GM19452 (cell line): ENCODE data around the gene FAM120C.

ENCODE experiments used
- ATAC-seq: cut with Tn5 transposase; IDR thresholded peaks from one replicate; pipeline ENCODE4 v1.9.1; 2021; ENCODE audit not compliant: unreplicated experiment

FAM120C gene

DNA sequence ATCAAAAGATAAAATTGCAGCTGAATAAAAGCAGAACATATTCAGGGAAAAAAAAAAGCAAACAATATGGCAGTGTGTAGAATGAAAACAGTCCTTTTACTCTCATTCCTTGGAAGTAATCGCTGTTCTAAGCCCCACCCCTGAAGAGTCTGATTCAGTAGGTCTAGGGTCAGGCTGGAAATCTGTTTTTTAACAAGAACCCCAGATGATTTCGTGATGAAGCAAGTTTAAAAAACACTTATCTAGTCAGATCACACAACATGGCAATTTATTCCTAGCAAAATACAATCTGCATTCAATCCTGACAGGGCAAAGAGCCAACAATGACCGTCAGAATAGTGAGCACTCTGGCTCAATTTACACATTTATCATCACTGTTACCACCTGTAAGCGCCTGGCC, 16.1 kb downstream of the FAM120C start:
- ATAC-seq = no peak

DNA sequence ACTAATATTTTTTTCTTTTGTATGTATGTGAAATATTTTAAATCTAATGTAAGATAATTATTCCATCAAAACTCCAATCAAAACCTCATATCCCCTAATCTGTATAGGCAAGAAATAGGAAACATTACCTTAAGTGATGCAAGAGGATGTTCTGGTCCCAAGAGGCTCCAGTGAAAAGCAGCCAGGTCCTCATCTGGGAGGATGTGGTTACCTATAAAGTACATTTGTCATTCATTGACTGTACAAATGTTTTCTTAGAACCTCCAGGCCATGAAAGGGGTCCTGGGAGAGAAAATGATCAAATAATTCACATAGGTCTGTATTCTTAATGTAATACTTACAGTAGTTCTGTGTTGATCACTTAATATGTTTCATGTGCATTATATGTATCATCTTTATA, 25.5 kb downstream of the FAM120C start:
- no peak for ATAC-seq

DNA sequence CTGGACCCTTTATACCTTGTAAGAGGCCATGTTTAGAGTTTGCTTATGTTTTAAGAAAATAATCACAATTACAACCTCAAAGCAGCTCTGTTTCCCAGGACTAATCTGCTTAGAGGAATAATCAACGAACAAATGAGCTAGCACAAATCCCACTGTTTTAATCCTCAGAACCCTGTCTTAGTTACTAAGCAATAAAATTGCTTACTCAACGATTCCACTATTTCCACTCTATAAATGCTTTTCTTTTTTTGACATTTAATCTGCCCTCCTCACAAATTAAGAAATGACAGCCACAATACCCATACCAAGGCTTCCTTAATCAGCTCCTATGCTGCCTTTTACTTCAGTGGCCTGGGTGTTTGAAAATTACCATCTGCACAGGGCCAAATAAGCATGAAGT, 48.8 kb downstream of the FAM120C start:
- ATAC-seq = no peak

DNA sequence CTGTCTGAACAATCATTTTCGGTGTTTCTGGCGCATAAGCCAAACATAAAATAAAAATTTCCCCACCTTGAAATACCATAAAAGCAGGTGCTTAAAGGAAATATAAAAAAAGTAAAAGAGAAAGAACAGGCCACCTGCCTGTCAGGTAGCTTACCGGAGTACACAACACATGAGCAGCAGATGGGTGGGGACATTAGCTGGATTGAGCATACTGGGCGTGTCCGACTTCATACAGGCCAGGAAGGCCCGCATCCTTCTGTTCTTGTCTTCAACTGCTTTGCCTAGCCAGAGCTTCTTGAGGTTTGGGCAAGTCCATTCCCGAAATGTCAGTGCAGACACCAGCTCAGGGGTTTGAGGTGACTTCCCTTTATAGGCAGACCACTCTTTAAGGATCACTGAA, 66.7 kb downstream of the FAM120C start:
- ATAC-seq = no peak

DNA sequence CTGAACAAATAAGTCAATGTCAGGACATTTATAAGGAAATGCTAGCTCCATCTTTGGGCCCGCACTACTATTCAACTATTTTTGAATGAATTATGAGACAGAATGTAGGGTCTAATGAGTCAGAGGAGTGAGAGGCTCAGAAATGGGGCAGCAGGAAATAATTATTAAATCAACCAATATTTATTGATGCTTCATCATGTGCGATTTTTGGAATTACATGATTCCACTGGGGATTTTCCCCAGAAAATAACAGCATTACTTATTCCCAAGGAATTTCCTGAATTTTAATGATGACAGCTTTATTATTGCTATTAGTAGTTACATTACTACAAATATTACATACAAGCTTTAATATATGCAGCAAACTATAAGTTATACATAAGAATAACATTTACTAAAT, 89.5 kb downstream of the FAM120C start:
- ATAC-seq = no peak

DNA sequence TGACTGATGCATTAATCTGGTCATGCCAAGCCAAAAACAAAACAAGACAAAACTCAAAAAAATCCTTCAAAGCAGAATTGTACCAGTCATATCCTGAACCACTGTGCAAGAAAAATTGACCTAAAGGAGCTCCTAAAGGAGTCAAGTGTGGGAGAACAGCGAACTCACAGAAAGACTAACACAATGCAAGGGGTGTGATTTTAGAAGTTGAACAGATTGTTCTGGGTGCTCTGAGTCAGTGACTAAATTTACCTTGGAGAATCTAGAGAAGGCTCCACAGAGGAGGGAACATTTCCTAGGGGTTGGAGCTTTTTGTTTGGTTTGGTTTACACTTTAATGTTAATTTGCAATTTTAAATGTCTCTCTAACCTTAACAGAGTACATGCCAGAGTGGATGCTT, 89.9 kb downstream of the FAM120C start:
- no peak for ATAC-seq

DNA sequence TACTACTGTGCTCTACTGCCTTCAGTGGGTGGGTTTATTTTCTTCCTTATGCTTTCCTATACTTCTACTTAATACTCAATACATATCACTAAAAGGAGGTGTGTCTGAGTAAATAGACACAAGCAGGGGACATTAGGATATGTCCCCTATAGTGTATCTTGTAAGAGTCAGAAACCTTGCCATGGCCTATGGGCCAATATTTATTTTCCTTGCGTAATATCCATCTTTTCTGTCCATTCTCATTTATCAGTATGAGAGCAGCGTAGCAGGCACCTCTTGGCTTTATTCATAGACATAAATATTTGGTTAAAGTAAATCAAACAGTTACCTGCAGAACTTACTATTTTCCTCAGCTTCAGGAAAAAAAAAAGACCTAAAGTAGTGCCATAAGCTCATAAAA, 92.2 kb downstream of the FAM120C start:
- no peak for ATAC-seq

DNA sequence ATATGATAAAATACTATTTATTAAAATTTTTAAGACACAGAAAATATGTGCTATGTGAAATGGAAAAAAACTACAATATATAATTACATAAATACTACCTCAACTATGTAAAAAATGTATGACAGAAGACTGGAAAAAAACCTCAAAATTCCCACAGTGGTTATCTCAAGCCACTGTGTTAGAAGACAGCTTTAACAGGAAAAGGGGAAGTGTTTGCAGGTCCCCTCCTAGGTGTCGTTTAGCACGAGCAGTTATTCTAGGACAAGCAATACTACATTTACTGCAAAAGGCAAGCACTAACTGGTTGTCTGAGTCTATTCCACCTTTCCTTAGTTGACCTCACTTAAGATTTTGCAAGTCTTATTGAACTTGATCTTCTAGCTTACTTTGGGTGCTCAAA, 93.9 kb downstream of the FAM120C start:
- ATAC-seq = no peak

DNA sequence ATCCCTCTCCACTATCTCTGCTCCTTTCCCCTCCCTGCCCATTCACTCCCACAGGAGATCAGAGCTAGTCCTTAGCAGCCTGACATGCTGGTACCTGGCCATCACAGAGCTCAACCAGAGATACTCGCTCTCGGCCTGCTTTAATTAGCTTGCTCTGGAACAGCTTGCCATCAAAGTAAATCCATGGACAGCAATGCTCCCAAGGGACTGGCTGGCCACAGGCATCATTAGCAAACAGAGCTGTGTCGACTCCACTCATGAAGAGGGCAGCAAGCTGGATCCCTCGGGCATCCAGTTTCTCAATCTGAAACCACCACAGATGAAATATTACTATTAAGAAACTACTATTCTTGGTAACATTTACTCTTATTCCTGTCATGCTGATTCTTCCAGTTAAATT, 95.4 kb downstream of the FAM120C start:
- ATAC-seq = no peak

DNA sequence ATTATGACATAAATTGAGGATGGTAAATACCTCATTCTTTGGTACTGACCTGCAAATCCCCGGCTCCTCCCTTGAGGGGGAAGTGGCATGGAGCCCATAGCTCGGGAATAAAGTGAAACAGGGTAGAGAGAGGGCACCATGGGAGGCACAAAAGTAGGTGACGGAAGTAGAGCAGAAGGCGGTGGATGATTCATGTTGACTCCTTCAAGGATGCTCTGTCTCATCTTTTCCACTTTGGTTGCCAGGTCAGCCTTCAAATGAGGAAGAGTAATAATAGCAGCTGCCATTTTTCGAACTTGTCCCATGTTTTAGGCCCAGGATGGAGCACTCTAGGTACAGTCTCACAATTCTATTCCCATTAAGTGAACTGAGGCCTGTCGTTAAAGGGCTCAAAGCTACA, 97.4 kb downstream of the FAM120C start:
- no peak for ATAC-seq

DNA sequence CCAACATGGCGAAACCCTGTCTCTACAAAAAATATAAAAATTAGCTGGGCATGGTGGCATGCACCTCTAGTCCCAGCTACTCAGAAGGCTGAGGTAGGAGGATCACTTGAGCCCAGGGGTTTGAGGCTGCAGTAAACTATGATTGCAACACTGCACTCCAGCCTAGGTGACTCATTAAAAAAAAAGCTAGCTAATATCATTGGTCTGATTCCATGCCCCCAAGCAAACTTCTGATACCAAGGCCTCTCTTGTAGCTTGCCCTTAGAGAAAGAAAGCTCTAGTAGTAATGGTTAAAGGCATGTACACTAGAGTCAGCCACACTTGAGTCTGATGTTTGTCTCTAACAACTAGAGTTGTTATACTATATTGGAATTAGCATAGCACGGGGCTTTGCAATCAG, 106.2 kb downstream of the FAM120C start:
- no peak for ATAC-seq

DNA sequence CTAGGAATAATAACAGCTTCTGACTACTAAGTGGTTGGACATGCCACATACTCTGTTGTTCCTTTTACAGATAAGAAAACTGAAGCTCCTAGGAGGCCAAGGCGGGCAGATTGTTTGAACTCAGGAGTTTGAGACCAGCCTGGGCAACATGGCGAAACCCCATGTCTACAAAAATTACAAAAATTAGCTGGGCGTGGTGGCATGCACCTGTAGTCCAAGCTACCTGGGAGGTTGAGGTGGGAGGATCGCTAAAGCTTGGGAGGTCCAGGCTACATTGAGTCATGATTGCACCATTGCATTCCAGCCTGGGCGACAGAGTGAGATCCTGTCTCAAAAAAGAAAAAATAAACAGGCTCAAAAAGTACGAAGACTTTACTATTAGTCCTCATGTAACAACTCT, 108.2 kb downstream of the FAM120C start:
- no peak for ATAC-seq

DNA sequence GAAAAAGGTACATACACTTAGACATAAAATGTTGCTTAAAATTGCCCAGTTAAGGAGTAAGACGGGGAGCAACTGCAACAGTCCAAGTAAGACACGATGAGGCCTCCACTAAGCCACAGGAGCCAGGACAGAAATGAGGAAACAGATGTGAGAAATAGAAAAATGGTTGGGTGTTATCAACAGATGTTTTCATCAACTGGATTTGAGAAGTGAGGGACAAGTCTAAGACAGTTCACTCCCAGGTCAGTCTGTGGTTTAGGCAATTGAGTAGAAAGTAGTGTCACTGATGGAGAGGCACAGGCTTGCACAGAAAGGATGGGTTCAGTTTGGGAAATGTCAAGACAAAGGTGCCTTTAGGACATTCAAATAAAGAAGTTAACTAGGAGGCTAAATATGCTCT, 115.3 kb downstream of the FAM120C start:
- no peak for ATAC-seq

DNA sequence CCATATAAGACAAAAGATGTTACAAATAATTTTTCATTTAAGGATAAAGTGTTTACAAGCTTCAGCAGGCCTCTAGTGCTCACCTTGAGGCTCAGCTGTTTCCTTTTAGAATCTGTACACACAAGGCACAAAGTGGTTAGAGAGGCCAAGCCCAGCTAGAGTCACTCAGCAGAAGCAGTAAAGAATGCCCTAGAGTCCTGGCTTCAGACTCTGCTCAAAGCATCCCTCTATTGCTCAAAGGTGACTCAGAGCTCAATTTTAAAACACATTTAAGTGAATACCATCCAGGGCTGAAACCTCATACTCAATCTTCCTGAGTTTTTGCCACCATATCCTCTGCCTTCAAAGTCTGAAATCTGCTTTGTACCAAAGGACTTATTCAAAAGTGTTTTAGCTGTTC, 116.2 kb downstream of the FAM120C start:
- ATAC-seq = no peak

DNA sequence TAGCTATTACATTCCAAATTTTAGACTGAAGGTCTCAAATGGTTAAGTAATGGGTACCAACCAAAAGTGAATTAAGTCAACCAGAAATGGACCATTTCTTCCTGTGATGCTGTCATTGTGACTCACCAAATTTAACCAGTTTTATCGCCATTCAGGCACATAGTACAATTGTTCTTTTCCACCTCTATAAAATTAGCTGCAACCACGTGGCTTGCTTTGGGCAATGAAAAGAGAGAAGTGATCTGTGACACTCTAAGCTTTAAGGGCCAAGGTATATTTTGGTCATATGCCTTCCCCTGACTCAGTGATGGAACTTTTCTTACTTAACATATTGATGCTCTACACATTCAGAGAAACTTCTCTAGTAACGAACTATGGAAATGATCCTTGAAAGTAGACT, 118.5 kb downstream of the FAM120C start:
- ATAC-seq = no peak

DNA sequence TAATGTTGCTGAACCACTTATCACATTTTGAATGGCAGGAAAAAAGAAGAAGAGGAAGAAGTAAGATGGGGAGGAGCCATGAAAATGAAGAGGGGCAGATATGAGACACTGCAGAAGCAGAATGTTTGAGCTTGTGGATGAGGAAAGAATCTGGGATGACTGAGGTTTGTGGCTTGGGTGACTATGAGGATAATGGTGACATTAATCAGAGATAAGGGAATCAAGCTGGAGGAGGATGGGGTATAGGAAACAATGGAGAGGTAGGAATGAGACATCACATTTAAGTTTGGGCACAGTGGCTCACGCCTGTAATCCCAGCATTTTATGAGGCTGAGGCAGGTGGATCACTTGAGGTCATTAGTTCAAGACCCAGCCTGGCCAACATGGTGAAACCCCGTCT, 119.7 kb downstream of the FAM120C start:
- ATAC-seq = no peak

DNA sequence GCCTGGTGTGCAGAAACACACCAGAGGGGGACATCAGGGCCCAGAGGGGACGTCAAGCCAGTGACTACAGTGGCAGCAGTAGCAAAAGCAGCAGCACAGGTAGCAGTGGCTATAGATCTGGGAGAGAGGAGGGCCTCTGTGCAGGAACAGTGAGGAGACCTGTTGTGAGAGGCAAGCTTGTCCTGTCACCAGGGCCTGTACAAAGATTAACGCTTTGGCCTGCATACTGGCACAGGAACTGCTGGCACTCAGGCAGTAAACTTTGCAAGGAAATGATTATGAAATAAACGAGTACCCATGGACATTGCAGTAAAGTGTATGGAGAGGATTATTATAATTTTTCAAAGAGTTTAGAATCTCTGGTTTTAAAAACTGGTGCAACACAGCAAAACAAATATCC, 133.3 kb downstream of the FAM120C start:
- ATAC-seq = no peak

DNA sequence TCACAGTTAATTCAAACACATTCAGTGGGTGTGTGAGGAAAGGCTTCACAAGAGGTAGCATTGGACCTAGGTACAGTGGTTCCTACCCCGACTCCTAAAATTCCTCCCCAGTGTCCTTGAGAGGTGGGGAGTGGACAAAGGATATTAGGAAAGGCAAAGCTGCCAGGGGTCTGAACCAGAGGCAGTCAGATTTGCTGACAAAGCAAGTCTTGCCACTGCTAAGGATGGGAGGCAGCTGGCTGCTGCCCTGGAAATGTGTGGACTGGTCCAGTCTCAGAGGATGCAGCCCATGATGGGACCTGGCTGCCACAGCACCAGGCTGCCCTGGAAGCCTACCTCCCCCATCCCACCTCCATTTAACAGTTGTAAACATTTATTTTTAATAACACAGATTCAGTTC, 134.6 kb downstream of the FAM120C start:
- no peak for ATAC-seq

DNA sequence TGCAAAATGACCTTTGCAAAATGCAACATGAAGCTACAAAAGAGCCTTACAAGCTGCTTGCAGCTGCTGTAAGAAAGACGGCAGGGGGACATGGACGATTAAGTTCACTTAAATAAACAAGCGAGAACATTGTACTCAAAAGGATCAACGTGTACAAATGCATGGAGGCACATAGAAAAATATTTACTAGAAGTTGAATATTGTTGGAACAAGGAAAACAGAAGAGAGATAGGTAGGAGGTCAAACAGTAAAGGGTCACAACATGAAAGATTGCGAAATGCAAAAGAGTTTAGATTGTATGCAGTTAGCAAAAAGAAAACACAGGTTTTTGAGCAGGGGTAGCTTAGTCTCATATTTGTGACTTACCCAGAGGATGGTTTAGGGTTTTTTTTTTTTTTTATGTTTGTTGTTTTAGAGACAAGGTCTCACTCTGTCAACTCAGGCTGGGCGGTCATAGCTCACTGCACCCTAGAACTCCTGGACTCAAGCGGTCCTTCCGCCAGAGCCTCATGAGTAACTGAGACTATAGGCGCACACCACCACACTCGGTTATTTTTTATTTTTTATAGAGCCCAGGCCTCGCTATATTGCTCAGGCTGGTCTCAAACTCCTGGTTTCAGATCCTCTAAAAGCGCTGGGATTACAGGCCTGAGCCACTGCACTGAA, 137.4 kb downstream of the FAM120C start:
- ATAC-seq = no peak

DNA sequence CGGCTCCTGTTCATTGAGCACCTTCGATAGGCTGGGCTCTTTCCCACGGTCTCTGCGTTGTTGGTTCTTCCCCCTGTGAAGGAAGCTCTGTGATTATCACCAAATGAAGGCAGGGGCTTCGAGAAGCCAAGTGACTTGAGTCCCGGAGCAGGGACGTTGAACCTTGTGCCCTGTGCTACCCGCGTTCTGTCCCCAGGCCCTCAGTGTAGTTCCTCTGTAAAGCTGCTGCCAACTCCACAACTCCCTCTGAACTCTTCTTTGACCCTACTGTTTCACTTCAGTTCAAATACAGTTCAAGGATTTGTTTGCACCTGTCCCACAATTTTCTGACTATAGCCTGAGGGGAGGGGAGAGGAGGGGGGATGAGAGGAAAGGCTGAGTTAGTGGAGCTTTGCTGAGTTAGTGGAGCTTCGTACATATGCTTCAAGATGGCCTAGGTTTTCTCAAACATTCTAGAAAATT, 138.1 kb downstream of the FAM120C start:
- no peak for ATAC-seq

DNA sequence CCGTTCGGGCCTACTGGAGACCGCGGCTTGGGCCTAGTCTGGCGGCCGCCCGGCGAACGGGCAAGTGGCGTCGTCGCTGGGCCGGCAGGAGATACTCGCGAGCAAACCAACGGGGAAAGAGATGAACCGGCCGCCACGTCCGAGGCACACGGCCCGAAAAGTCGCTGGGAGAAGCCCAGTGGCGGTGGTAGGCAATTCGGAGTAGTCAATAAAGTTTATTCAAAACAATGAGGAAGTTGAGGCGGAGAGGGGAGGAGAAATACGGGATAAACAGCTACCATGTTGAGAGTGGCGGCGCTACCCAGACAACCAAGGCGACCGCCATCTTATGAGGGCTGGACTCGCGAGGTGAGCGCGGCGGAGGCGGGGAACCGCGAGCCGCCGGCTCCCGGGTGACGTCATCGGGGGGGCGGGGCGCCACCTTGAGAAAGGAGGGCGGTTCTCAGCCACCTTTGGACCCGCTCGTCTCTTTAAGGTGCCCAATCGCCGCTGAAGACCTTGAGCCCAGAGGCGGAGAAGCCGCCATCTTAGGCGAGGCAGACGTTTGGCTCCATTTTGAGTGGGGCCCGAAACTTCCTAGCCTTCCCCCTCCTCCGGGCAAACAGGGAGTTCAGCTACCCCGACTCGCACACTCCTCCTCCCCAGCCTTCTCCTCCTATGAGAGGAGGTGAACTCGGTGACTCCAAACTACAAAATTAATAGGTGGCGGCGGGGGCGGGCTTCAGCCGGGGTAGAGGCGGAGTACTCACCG, 138.8 kb downstream of the FAM120C start, which contains the start of gene PHF8:
PHF8 (minus strand) TSS at position 348 of the 751 bp plus-strand sequence. CDS start 1,745 bp downstream, outside the sequence.
- peak; percentile 83 for ATAC-seq

DNA sequence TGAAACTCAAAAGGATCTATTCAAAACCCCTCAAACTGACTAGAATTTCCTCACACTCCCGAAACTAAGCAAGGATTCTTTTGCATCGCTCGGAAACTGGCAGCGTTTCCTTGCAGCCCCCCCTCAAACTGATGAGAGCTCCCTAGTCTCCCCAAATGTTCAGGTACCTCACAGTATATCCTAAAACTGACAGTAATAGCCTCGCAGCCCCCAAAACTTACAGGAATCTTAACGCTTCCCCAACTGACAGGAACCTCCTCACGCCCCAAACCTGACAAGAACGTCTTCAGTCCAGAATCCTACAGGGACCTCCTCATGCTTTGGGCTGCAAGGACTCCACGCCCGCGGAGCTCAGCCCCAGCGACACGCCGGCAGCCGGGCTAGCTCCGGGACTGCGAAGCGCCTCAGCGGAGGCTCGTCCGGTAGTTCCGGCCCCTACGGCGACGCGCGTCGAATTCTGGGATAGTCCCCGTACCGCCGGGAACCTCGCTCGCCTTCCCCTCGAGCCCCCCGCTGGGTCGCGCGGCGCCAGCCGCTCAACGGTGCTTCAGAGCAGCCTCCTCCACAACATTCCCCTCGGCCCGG, 139.4 kb downstream of the FAM120C start:
- peak; percentile 28 for ATAC-seq
